ENCODE measurements around the gene ACY1.
A peak's percentile ranks its signal among the peaks of the same experiment; 100 is the strongest.

The ACY1 gene

DNA sequence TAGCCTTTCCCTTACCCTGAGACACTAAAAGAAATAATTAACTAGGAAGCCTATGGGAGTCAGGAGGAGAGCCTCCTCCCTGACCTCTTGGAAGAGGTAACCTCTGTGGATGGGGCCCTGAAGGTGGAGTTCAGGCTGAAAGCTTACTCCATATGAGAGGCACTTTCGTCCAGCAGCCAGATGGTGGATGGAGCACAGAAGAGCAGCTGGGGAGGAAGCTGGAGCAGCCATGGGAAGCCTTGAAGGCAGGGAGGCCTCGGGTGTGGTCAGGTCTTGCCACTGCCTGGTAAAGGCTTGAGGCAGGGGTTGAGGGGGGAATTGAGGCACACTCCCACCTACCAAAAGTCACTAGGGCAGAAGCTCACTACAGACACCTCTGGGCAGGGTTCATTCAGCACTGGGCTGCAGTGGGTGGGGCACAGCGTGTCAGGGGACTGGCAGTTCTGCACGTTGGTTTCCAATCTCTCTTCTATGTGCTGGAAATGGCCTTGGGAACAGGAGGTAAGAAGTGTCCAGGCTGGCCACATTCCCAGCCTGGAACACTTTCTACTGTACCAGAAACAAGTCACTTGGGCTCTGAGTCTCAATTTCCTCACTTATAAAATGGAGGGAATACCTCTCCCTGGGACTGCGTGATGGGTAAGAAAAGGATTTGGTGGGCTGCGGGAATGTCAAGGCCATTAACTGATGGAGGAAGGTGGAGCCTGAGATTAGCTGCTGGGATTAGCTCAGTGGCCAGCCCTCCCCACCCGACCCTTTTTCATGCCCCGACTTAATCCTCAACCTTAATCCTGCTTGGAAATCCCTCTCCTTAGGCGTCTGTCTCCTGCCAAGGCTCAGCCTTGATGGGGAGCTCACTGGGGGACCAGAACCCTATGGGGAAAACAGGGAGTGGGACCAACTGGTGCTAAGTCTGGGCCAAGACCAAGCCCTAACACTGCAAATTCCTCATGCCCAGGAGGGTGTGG, 21.4 kb upstream of the ACY1 start:
- H3K27ac ChIP-seq (ENCODE audit: extremely low read depth, low read depth, low read length) = no peak overlapping the region
- H3K36me3 ChIP-seq (ENCODE audit: control insufficient read depth in 2 of 2, insufficient read depth in 1 of 2, low read length in 2 of 2) = peaks cover 0 to 34% of the 10 kb centered on the region in 2 experiments; a peak in 1 of 3 replicates
- H3K4me3 ChIP-seq (ENCODE audit: low read depth, low read length) = no peak overlapping the region
- no peaks in the 10 kb centered on the region for H3K9me3 ChIP-seq (ENCODE audit: control insufficient read depth, insufficient read depth, low read depth, low read length)
- CTCF ChIA-PET = interaction anchor here (0.7 to 2.4 kb wide), 2 partner anchors 20 to 140 kb away, joined by 5 to 8 read pairs; partner anchors contain the start of genes PARP3 and RRP9
- POLR2A ChIA-PET = no interaction called here
- no peaks in the 10 kb centered on the region for H3K4me1 ChIP-seq (ENCODE audit: control insufficient read depth, insufficient read depth, low read length)
- TF ChIP-seq ZNF660 (tag by site-specific recombination; IDR thresholded peaks at IDR 0.05) (no peak), WT1 (tag by site-specific recombination; IDR thresholded peaks at IDR 0.05) (no peak), ZNF341 (tag by site-specific recombination; IDR thresholded peaks at IDR 0.05; ENCODE audit: low read depth) (peak; percentile 91), GLIS1 (tag by site-specific recombination; IDR thresholded peaks at IDR 0.05) (0 out of 2 replicates have a peak, but pooled peaks have one; percentile 34), ZNF555 (tag by site-specific recombination; conservative IDR thresholded peaks at IDR 0.05) (no peak)

DNA sequence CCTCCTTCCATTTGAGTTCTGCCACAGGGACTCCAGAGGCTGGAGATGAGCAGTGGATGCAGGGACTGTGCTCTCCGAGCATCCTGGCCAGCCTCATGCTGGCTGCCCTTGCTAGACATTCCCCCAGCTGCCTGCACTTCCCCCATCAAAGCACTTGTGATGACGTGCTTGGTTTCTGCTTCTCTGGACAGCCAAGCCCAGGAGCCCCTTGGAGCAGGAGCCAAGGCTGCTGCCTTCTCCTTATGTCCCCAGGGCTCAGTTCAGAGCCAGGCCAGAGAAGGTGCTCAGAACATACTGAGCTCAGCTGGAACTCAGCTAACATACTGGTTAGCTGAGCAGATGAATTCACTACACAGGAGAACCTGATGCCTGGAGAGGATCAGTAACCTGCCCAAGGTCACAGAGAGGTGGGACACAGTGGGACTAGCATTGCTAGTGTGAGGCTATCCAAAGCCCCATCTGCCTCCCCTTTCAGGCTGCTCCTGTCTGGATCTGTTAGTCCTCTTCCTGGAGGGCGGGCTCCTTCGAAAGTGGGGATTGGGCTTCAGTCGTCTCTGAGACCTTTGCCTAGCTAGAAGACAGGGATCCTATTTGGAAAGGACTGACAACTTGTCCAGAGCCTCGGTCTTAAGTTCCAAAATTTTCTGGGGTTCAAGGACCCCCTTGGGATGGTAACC, 20.3 kb upstream of the ACY1 start:
- ChIA-PET POLR2A (no interaction called here), CTCF (interaction anchor here (0.7 to 2.4 kb wide), 3 partner anchors 11 to 141 kb away, joined by 5 to 12 read pairs (median 8); partner anchors contain the start of genes ABHD14A, ABHD14B, PARP3 and RRP9)
- peaks cover 0 to 25% of the 10 kb centered on the region in 2 experiments; a peak in 1 of 3 replicates for H3K36me3 ChIP-seq (ENCODE audit: control insufficient read depth in 2 of 2, insufficient read depth in 1 of 2, low read length in 2 of 2)
- 0 out of 2 replicates have a peak, but pooled peaks cover under 1% of the 10 kb centered on the region for H3K4me1 ChIP-seq (ENCODE audit: control insufficient read depth, insufficient read depth, low read length)
- H3K9me3 ChIP-seq (ENCODE audit: control insufficient read depth, insufficient read depth, low read depth, low read length) = no peaks in the 10 kb centered on the region
- H3K4me3 ChIP-seq (ENCODE audit: low read depth, low read length) = no peak overlapping the region
- TF ChIP-seq ZBTB17 (tag by site-specific recombination; IDR thresholded peaks at IDR 0.05) = peak; percentile 55; the same call in 1 of the 2 replicates
- no peak for TF ChIP-seq ZNF394 (tag by site-specific recombination; IDR thresholded peaks at IDR 0.05; ENCODE audit: borderline replicate concordance)
- H3K27ac ChIP-seq (ENCODE audit: extremely low read depth, low read depth, low read length) = no peak overlapping the region

DNA sequence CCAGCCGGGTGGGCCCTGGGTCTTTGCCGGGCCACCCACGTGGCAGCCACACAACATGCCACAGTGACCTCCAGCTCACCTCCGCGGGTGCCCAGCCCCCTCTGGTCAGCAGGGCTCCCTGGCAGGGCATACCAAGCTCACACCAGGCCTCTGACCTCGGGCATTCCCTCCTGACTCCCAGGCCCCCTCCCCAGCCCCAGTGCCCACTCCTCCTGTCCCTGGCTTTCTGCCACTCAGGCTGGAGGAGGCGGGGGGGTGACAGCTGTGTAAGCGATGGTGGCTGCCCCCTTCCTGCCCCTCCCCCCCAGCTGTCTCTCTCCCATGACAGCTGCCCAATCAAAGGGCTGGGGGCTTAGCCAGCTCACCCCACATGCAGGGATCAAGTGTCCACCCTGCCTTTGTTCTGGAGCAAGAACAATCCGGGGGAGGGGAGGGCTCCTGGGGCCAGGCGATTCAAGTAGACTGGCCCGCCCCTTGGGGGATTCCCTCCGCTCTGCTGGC, 19.3 kb upstream of the ACY1 start:
- POLR2A ChIA-PET = no interaction called here
- Histone ChIP-seq H3K27ac (ENCODE audit: extremely low read depth, low read depth, low read length) (no peak overlapping the region), H3K36me3 (ENCODE audit: control insufficient read depth in 2 of 2, insufficient read depth in 1 of 2, low read length in 2 of 2) (peaks cover 0 to 18% of the 10 kb centered on the region in 2 experiments; a peak in 1 of 3 replicates), H3K9me3 (ENCODE audit: control insufficient read depth, insufficient read depth, low read depth, low read length) (no peaks in the 10 kb centered on the region), H3K4me1 (ENCODE audit: control insufficient read depth, insufficient read depth, low read length) (0 out of 2 replicates have a peak, but pooled peaks cover 2% of the 10 kb centered on the region), H3K4me3 (ENCODE audit: low read depth, low read length) (no peak overlapping the region)
- peak; percentile 46 for TF ChIP-seq EGR2 (tag by site-specific recombination; IDR thresholded peaks at IDR 0.05; ENCODE audit: low read depth)
- no peak for TF ChIP-seq ZNF544 (tag by site-specific recombination; IDR thresholded peaks at IDR 0.05)
- CTCF ChIA-PET = interaction anchor here (2.3 kb wide), 1 partner anchor 10 kb away, joined by 12 read pairs; the partner anchor contains the start of genes ABHD14A and ABHD14B

DNA sequence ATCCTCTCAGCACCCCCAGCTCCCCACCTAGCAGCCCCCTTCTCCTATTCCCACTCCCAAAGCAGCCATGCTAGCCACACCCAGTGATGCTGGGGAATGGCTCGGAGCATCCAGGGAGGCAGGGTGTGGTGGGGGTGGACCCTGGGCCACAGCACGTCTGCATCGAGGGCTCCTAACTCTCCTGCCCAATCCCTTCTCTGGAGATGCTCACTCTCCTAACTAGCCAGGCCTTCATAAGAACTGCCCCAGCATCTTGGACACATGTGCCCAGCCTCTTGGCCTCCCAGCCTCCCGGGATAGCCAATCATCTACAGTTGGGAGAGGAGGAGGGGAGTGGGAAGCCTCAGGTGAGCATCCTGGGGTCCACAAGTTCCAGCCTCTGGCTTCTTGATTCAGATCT, 18.8 kb upstream of the ACY1 start:
- Histone ChIP-seq H3K36me3 (ENCODE audit: control insufficient read depth in 2 of 2, insufficient read depth in 1 of 2, low read length in 2 of 2) (peaks cover 0 to 12% of the 10 kb centered on the region in 2 experiments; a peak in 1 of 3 replicates), H3K27ac (ENCODE audit: extremely low read depth, low read depth, low read length) (no peak overlapping the region), H3K4me1 (ENCODE audit: control insufficient read depth, insufficient read depth, low read length) (0 out of 2 replicates have a peak, but pooled peaks cover 2% of the 10 kb centered on the region), H3K9me3 (ENCODE audit: control insufficient read depth, insufficient read depth, low read depth, low read length) (no peaks in the 10 kb centered on the region), H3K4me3 (ENCODE audit: low read depth, low read length) (no peak overlapping the region)
- ChIA-PET CTCF (interaction anchor here (1.2 to 2.3 kb wide), 2 partner anchors 10 to 23 kb away, joined by 3 to 12 read pairs; partner anchors contain the start of genes ABHD14A, ABHD14B, PARP3 and RRP9), POLR2A (interaction anchor here (0.8 kb wide), 1 partner anchor 26 kb away, joined by 3 read pairs; no protein-coding TSS in a partner anchor)
- TF ChIP-seq SP3 (tag by site-specific recombination; IDR thresholded peaks at IDR 0.05) = no peak
- TF ChIP-seq, protein P1, sequence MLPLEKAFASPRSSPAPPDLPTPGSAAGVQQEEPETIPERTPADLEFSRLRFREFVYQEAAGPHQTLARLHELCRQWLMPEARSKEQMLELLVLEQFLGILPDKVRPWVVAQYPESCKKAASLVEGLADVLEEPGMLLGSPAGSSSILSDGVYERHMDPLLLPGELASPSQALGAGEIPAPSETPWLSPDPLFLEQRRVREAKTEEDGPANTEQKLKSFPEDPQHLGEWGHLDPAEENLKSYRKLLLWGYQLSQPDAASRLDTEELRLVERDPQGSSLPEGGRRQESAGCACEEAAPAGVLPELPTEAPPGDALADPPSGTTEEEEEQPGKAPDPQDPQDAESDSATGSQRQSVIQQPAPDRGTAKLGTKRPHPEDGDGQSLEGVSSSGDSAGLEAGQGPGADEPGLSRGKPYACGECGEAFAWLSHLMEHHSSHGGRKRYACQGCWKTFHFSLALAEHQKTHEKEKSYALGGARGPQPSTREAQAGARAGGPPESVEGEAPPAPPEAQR (tag by site-specific recombination; IDR thresholded peaks at IDR 0.05) = no peak
- TF ChIP-seq, protein P2, sequence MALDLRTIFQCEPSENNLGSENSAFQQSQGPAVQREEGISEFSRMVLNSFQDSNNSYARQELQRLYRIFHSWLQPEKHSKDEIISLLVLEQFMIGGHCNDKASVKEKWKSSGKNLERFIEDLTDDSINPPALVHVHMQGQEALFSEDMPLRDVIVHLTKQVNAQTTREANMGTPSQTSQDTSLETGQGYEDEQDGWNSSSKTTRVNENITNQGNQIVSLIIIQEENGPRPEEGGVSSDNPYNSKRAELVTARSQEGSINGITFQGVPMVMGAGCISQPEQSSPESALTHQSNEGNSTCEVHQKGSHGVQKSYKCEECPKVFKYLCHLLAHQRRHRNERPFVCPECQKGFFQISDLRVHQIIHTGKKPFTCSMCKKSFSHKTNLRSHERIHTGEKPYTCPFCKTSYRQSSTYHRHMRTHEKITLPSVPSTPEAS (tag by site-specific recombination; IDR thresholded peaks at IDR 0.05) = no peak
- TF ChIP-seq ZNF416 (tag by site-specific recombination; IDR thresholded peaks at IDR 0.05) = no peak
- no peak for TF ChIP-seq ZFP41 (tag by site-specific recombination; IDR thresholded peaks at IDR 0.05; ENCODE audit: borderline replicate concordance)
- TF ChIP-seq, protein P3, sequence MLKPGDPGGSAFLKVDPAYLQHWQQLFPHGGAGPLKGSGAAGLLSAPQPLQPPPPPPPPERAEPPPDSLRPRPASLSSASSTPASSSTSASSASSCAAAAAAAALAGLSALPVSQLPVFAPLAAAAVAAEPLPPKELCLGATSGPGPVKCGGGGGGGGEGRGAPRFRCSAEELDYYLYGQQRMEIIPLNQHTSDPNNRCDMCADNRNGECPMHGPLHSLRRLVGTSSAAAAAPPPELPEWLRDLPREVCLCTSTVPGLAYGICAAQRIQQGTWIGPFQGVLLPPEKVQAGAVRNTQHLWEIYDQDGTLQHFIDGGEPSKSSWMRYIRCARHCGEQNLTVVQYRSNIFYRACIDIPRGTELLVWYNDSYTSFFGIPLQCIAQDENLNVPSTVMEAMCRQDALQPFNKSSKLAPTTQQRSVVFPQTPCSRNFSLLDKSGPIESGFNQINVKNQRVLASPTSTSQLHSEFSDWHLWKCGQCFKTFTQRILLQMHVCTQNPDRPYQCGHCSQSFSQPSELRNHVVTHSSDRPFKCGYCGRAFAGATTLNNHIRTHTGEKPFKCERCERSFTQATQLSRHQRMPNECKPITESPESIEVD (tag by site-specific recombination; IDR thresholded peaks at IDR 0.05) = no peak
- TF ChIP-seq ZBTB1 (tag by site-specific recombination; IDR thresholded peaks at IDR 0.05) = no peak
- no peak for TF ChIP-seq TCF7L2 (IDR thresholded peaks at IDR 0.05; ENCODE audit: borderline replicate concordance, low read depth, low read length)
- no peak for TF ChIP-seq ZNF394 (tag by site-specific recombination; IDR thresholded peaks at IDR 0.05; ENCODE audit: borderline replicate concordance)
- TF ChIP-seq, protein P4, sequence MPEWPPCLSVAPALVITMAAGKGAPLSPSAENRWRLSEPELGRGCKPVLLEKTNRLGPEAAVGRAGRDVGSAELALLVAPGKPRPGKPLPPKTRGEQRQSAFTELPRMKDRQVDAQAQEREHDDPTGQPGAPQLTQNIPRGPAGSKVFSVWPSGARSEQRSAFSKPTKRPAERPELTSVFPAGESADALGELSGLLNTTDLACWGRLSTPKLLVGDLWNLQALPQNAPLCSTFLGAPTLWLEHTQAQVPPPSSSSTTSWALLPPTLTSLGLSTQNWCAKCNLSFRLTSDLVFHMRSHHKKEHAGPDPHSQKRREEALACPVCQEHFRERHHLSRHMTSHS (tag by site-specific recombination; IDR thresholded peaks at IDR 0.05) = no peak

Data from HEK293 (cell line).